KMS-11 (cell line): ENCODE data around the gene CDR2L.
"Not testable (repeated sequence)": the region's sequence is repeated elsewhere in the genome, so short reads cannot be mapped to it uniquely, and the experiment has no call there.

ENCODE experiments used
- H2AFZ ChIP-seq: fragments of 200-600 bp; sonication (generic); 2 replicates; pipeline ENCODE4 v1.6.1; 2016; ENCODE audit warnings: antibody characterized with exemption, mixed run types, low read depth
- H3K27ac ChIP-seq: fragments of 200-600 bp; sonication (generic); 2 replicates; pipeline ENCODE4 v1.6.1; 2016; ENCODE audit warnings: mild to moderate bottlenecking, mixed run types
- H3K27me3 ChIP-seq: fragments of 200-600 bp; sonication (generic); 2 replicates; pipeline ENCODE4 v1.6.1; 2017; ENCODE audit warnings: mild to moderate bottlenecking, low read depth, mixed run types, moderate library complexity; ENCODE audit not compliant: insufficient read depth
- H3K36me3 ChIP-seq: fragments of 200-600 bp; sonication (generic); 2 replicates; pipeline ENCODE4 v1.6.1; 2017; ENCODE audit warnings: mild to moderate bottlenecking, mixed run types; ENCODE audit not compliant: insufficient read depth
- H3K4me1 ChIP-seq: fragments of 200-600 bp; sonication (generic); 2 replicates; pipeline ENCODE4 v1.6.1; 2016; ENCODE audit warnings: mild to moderate bottlenecking, low read depth, mixed run types; ENCODE audit not compliant: poor library complexity, severe bottlenecking
- H3K4me2 ChIP-seq: fragments of 200-600 bp; sonication (generic); 2 replicates; pipeline ENCODE4 v1.7.0; 2016; ENCODE audit warnings: mild to moderate bottlenecking, mixed run types
- H3K4me3 ChIP-seq: fragments of 200-600 bp; sonication (generic); IDR thresholded peaks from 2 replicates; pipeline ENCODE4 v1.6.1; 2017; ENCODE audit warnings: low read depth, low read length, mixed read lengths; ENCODE audit not compliant: insufficient read depth
- H3K79me2 ChIP-seq: fragments of 200-600 bp; sonication (generic); 2 replicates; pipeline ENCODE4 v1.6.1; 2016; ENCODE audit warnings: low read depth, mixed run types; ENCODE audit not compliant: insufficient read depth
- H3K9ac ChIP-seq: fragments of 200-600 bp; sonication (generic); 2 replicates; pipeline ENCODE4 v1.6.1; 2016; ENCODE audit warnings: mild to moderate bottlenecking, mixed run types
- H4K20me1 ChIP-seq: fragments of 200-600 bp; sonication (generic); 2 replicates; pipeline ENCODE4 v1.6.1; 2016; ENCODE audit warnings: mild to moderate bottlenecking, mixed run types; ENCODE audit not compliant: insufficient read depth
- CTCF ChIP-seq: fragments of 200-600 bp; sonication (generic); conservative IDR thresholded peaks from 2 replicates; pipeline ENCODE4 v1.6.1; 2017; ENCODE audit warnings: low read depth, mild to moderate bottlenecking, antibody characterized with exemption, low read length, moderate library complexity, mixed read lengths

CDR2L gene

GRCh38 chr17:75020331-75021110 is 33.1 kb downstream of the CDR2L start:
- no peaks in the 10 kb centered on the region for H3K4me1 ChIP-seq
- H3K9ac ChIP-seq: no peak overlapping the region
- H3K36me3 ChIP-seq: peaks cover 5% of the 10 kb centered on the region; the same call in 1 of the 2 replicates
- H3K27ac ChIP-seq: no peak overlapping the region
- no peak overlapping the region for H3K4me2 ChIP-seq
- no peak overlapping the region for H3K4me3 ChIP-seq
- no peaks in the 10 kb centered on the region for H4K20me1 ChIP-seq
- TF ChIP-seq CTCF: no peak
- no peaks in the 10 kb centered on the region for H3K79me2 ChIP-seq
- no peak overlapping the region for H2AFZ ChIP-seq
- H3K27me3 ChIP-seq: no peaks in the 10 kb centered on the region

- Histone ChIP-seq H3K27me3 (no peaks in the 10 kb centered on the region; the same call in 1 of the 2 replicates), H3K27ac (no peak overlapping the region), H3K79me2 (no peaks in the 10 kb centered on the region), H3K4me2 (no peak overlapping the region), H3K36me3 (peaks cover 5% of the 10 kb centered on the region; the same call in 1 of the 2 replicates), H4K20me1 (no peaks in the 10 kb centered on the region), H3K9ac (no peak overlapping the region), H3K4me3 (no peak overlapping the region), H3K4me1 (no peaks in the 10 kb centered on the region), H2AFZ (no peak overlapping the region)
- no peak for TF ChIP-seq CTCF
Measured at GRCh38 chr17:75024686-75025397, 37.4 kb downstream of the CDR2L start.

GRCh38 chr17:75025398-75025734 is 37.9 kb downstream of the CDR2L start:
- H2AFZ ChIP-seq, H3K79me2 ChIP-seq, H3K4me1 ChIP-seq, H3K27ac ChIP-seq, H3K4me2 ChIP-seq, H3K9ac ChIP-seq, H3K4me3 ChIP-seq, H4K20me1 ChIP-seq, H3K27me3 ChIP-seq, H3K36me3 ChIP-seq: not testable (repeated sequence)

- not testable (repeated sequence) for H3K4me1 ChIP-seq, H4K20me1 ChIP-seq, H3K79me2 ChIP-seq, H3K27me3 ChIP-seq, H3K36me3 ChIP-seq, H3K4me3 ChIP-seq, H3K4me2 ChIP-seq, H3K27ac ChIP-seq, H3K9ac ChIP-seq, H2AFZ ChIP-seq
Measured at GRCh38 chr17:75026650-75027049, 39.2 kb downstream of the CDR2L start.

- no peaks in the 10 kb centered on the region; the same call in 1 of the 2 replicates for H3K27me3 ChIP-seq
- no peak overlapping the region for H2AFZ ChIP-seq
- no peak overlapping the region for H3K27ac ChIP-seq
- H3K36me3 ChIP-seq: no peaks in the 10 kb centered on the region
- peaks cover 12% of the 10 kb centered on the region for H3K4me1 ChIP-seq
- no peak overlapping the region for H3K4me3 ChIP-seq
- no peak overlapping the region for H3K4me2 ChIP-seq
- TF ChIP-seq CTCF: no peak
- no peak overlapping the region for H3K9ac ChIP-seq
- no peaks in the 10 kb centered on the region for H3K79me2 ChIP-seq
- H4K20me1 ChIP-seq: no peaks in the 10 kb centered on the region
Measured at GRCh38 chr17:75030161-75030560, 42.7 kb downstream of the CDR2L start.
